GM21723 (cell line): ENCODE results near the gene SIK3.

ENCODE experiments used
- ATAC-seq: cut with Tn5 transposase; IDR thresholded peaks from one replicate; pipeline ENCODE4 v1.9.1; 2021; ENCODE audit warnings: mild to moderate bottlenecking, moderate library complexity; ENCODE audit not compliant: unreplicated experiment

SIK3 gene

GRCh38 chr11:116871248-116871647 is 227.0 kb downstream of the SIK3 start:
- no peak for ATAC-seq

DNA sequence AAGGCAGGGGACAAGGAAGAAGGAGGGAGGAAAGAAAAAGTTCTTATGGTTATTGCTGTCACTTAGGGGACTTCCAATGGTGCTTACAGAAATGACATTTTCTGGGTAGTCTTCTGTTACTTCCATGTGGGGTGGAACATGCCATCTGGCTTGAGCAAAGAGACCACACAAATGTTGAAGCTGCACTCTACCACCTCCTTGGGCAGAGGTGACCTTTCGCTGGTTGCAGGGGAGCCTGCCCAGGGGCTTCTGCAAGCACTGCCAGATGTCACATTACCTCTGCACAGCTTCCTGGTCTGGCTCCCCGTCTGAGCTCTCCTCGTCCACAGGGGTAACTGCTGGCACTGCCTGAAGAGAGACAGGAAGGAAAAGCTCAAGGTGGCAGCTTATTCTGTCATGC is 228.2 kb downstream of the SIK3 start:
- ATAC-seq, result no peak

DNA sequence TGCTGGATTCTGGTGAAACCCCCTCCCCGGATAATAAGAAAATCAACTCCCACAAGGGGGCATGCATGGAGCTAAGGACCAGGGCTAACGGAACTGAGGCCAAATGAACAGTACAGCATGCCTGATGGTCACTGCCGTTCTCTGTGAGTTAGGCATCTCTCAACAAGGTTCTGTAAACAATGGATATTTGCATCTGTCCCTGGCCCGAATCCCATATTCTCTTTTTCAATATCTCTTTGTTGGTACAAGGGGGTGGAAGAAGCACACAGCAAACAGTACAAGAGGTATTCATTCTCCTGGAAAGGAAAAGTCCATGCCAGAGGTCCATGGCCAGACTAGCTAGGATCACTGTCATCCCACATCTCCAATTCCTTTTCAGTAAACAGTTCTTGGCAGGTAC is 228.6 kb downstream of the SIK3 start:
- no peak for ATAC-seq

GRCh38 chr11:116868066-116868465 is 230.2 kb downstream of the SIK3 start:
- no peak for ATAC-seq

- ATAC-seq, result no peak
Measured at GRCh38 chr11:116867619-116868018, 230.6 kb downstream of the SIK3 start.

GRCh38 chr11:116866804-116867455 is 231.3 kb downstream of the SIK3 start:
- no peak for ATAC-seq

GRCh38 chr11:116865696-116866095 is 232.5 kb downstream of the SIK3 start:
- ATAC-seq, result no peak

DNA sequence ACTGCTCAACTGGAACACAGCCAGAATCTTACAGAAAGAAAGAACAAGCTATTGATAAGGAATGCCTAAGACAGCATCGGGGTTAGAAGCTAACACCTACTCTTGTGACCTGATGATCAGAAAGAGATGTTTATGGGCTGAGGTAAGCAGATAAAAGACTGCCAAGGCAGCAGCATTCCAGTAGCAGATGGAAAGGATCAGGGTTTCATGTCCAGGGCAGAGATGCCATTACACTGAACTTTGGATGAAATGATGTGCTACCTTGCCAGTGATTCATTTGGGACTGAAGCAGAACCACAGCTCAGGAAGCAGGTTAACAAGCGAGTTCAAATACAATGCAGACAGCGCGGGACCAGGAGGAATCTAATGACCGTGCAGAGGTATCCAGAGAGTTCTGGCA is 233.7 kb downstream of the SIK3 start:
- ATAC-seq, result no peak

DNA sequence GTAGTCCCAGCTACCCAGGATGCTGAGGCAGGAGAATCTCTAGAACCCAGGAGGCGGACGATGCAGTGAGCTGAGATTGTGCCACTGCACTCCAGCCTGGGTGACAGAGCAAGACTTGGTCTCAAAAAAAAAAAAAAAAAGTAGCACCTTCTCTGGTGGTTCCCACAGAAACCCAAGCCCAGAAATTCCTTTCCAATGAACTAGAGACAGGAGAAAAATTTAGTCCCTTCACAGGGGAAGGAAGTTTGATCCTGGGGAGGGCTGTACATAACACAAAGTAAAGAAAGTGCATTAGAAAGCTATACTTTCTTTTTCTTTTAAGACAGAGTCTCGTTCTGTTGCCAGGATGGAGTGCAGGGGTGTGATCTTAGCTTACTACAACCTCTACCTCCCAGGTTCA is 235.3 kb downstream of the SIK3 start:
- no peak for ATAC-seq

DNA sequence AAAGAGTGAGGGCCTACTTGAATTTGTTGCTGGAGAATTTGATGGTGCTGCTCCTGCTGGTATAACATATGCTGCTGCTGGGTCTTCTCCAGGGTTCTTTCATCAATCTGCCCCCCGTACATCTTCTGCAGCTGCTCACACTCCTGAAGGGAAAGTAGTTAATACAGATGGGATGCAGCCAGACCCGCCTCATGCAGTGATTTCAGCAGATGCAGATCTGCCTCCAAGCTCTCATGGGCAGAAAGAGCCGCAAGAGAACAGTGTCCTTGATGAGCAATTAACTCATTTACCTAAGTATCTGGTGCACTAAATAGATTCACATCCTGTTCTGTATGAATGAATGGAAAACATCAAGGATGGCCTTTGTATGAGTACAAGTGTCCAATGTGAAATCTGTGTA is 236.0 kb downstream of the SIK3 start:
- ATAC-seq, result no peak

DNA sequence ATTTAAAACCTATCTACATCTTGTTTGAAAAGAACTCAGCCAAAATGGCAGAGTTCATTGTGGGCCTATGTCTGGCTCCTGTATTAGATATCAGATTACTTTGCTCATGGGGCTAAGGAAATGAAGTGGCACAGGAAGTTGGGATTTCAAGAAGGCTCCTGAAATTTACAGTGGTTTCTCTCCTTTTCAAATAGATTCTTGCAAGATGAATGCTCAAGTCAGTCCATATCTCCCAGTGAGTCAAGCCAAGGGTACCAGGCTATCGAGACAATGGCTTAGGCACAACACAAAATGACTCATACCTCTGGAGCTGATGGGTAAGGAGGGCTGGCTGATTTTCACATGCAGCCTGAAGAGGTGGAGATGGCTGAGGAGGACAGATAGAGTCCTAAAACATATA is 236.7 kb downstream of the SIK3 start:
- no peak for ATAC-seq

DNA sequence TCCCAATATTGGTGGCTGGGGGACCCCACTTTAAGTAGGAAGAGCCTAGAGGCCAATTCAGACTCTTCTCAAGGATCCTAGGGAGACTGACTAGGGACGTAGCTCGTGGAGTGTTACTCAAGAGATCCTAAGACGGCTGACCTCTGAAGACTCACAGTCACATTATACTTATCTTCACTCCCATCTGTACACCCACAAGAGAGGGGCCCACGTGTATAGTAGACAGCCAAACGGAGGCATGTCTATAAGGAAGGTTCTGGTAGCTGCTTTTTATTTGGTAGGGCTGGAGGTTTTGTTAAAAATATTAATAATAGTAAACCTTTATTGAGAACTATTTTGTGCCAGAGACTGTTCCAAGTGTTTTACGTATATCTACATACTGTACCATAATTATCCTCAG is 237.9 kb downstream of the SIK3 start:
- no peak for ATAC-seq

- ATAC-seq, result no peak
Measured at GRCh38 chr11:116859175-116859574, 239.1 kb downstream of the SIK3 start.

DNA sequence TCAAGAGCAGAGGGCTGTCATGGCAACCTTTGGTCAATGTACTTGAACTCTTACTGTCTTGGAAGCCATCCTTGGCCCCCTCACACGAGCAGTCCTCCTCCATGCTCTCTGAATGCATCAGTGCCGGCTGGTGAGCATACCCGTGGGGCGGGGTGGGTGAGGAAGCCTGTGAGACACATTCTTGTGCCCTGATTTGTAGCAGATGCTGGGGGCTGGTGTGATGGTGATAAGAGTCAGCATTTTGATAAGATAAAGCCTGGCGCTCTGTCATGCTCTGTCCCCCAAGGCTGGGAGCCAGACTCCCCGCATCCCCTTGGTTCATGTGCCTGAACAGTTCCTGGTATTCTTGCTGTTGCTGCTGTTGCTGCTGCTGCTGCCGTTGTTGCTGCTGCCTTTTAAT is 240.3 kb downstream of the SIK3 start:
- no peak for ATAC-seq

DNA sequence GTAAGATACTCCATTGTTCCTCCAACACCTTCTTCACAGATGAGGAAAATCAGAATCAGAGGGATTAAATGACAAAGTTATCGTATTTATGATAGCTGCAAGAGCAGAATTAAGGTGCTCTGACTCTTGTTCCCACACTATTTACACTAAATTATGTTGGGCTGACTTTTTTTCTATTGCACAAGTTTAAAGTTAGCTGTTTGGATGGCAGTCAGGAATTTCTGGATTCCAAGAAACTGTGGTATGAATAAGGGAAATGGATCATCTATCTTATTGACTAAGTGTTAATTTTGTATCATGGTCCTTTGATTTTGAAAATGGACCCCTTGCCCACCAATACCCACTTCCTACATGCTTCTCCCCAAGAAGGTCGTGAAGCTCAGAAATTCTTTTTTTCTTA is 240.9 kb downstream of the SIK3 start:
- ATAC-seq, result no peak

- ATAC-seq, result no peak
Measured at GRCh38 chr11:116856423-116856822, 241.8 kb downstream of the SIK3 start.

GRCh38 chr11:116855413-116855812 is 242.8 kb downstream of the SIK3 start:
- no peak for ATAC-seq

DNA sequence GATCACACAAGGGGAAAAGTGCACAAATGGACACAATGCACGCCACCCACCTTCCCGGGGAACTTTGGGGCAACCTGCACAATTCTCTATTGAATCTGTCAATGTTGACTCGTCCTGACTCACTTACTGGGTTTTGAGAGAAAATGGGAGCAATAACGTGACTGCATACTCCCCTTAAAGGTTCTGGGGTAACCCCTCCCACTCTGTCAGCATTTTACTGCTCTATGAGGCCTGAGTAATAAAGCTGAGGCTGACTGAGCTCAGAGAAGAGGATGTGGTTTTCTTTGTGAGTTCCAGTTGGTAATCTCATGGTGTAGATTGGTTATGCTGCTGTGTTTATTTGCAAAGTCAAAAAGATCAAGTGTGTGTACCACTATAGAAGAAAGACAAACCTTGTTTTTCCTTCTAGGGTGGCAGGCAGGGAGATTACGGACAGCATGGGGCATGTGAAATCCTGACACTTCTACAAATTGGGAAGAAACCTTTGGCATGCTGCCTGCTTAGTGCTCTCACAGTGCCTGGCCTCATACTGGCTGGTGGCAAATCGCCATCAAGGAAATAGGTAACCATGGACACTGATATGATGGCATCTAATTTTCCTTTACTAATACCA is 244.7 kb downstream of the SIK3 start:
- peak; percentile 95 for ATAC-seq

DNA sequence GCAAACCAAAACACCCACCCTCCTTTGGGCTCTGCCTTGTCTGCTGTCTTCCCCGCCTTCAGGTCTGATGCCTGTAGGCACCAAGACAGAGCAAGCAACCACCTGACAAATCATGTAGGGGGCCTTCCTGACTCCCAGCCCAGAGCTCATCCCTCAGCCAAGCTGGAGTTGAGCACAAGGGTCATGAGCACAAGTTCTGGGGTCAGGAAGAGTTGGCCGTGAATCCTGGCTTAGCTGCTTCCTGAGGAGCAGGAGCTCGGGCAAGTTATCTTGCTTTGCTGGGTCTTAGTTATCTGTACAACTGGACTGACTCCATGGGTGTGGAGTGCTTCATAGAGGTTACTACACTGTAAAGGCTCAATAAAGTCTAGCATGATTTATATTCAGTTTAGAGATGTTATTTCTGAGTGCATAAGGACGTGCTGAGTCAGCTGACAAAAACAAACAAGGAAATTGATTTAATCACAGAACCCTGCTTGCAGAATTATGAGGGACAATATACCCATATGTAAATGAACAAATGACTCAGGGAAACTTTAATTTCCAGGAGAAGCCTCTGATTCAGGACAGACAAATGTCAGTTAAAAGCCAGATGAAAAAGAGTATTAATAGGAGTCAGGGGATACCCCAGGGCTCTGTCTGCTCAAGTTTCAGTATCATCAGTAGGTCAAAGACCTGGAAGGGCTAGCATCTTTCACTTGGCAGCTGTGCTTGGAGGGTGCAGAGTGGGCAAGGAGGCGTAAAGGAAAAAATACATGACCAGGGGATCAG is 245.8 kb downstream of the SIK3 start:
- ATAC-seq, result no peak

- no peak for ATAC-seq
Measured at GRCh38 chr11:116851626-116852025, 246.6 kb downstream of the SIK3 start.

DNA sequence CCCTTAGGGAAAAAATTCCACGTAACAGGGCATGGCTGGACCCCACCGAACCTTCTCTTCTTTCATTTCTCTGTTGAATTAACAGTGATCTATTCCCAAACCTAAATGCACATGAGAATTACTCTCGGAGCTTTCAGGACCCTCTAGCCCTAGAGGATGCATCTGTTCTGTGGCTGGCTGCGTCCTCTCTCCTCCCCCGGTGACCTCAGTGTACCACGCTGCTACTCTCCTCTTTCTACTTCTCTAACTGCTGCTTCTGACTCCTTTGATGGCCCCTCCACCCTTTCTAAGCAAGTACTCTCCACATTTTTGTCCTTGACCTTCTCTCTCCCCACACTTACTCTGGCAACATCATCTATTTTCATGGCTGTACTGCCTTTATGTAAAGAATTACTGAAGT is 248.7 kb downstream of the SIK3 start:
- no peak for ATAC-seq

- no peak for ATAC-seq
Measured at GRCh38 chr11:116849060-116849459, 249.2 kb downstream of the SIK3 start.
